Adrenal gland (tissue), 19 donors: ENCODE results near the gene DDR1. TPM values are rescaled to one million over a fixed set of nuclear protein-coding genes. Genes with fewer than 3 reads are reported as not detected.

ENCODE experiments used
- DNase-seq, 7 donors: peaks; one replicate each; pipeline ENCODE4 v3.0.0-alpha.2; 2019 to 2020
- H3K27ac ChIP-seq, 5 donors: fragments of 200-600 bp; sonication (generic) in 4 of 5; 1 replicate in 3 of 5; 2 replicates in 2 of 5; pipeline versions ENCODE4 v1.5.1 to v1.8.0; 2016 to 2020; ENCODE audit warnings: mild to moderate bottlenecking in 1 of 5
- H3K27me3 ChIP-seq: fragments of 200-600 bp; 2 replicates; pipeline ENCODE4 v1.8.0; 2021
- H3K36me3 ChIP-seq, 2 donors: fragments of 200-600 bp; replicated peaks in 1 of 2; 1 replicate in 1 of 2; 2 replicates in 1 of 2; pipeline versions ENCODE4 v1.5.1 to v1.8.0; 2018 to 2022
- H3K4me1 ChIP-seq, 2 donors: fragments of 200-600 bp; replicated peaks in 1 of 2; 1 replicate in 1 of 2; 2 replicates in 1 of 2; pipeline versions ENCODE4 v1.5.1 to v1.8.0; 2018 to 2021
- H3K4me3 ChIP-seq, 4 donors: fragments of 200-600 bp; sonication (generic) in 3 of 4; one replicate each; pipeline ENCODE4 v1.5.1; 2016 to 2018
- H3K9me3 ChIP-seq, 3 donors: fragments of 200-600 bp; sonication (generic) in 1 of 3; replicated peaks in 1 of 3; 1 replicate in 2 of 3; 2 replicates in 1 of 3; pipeline versions ENCODE4 v1.5.1 to v1.8.0; 2016 to 2021
- CTCF ChIP-seq, 6 experiments: fragments of 450-650 bp in 4 of 6; fragments of 200-600 bp in 2 of 6; sonication (generic) in 1 of 6; IDR thresholded peaks; 1 replicate in 5 of 6; 2 replicates in 1 of 6; pipeline versions ENCODE4 v1.5.1 to v1.8.0; 2016 to 2021; ENCODE audit warnings: antibody characterized with exemption in 6 of 6, mild to moderate bottlenecking in 2 of 6, moderate library complexity in 1 of 6
- POLR2A ChIP-seq, 2 donors: fragments of 450-650 bp; IDR thresholded peaks; one replicate each; pipeline ENCODE4 v1.6.1; 2017; ENCODE audit warnings: antibody characterized with exemption in 2 of 2, mild to moderate bottlenecking in 2 of 2, moderate library complexity in 1 of 2
- WGBS, 4 donors: extraction: QIAGEN DNeasy Blood & Tissue Kit in 2 of 4; methylation state at CpG; one replicate each; pipeline versions ENCODE4 v1.1.5 to v1.1.7; 2013 to 2017; 5-methylcytosine and 5-hydroxymethylcytosine counted together
- intact Hi-C, 2 donors: fragments of 100-400 bp; cut with DNase I; formaldehyde crosslinking; loops; one replicate each; pipeline versions ENCODE4 v1.14.1 to v1.15.0; 2022 to 2023
- long read RNA-seq, 10 donors: library from polyadenylated mRNA in 3 of 10; unstranded in 2 of 10; stranded (forward) in 1 of 10; transcript quantifications; one replicate each; pipeline ENCODE4 v2.0.0 and lab custom pipeline, GENCODE V29; 2021 to 2026
- polyA plus RNA-seq, 3 donors: library from polyadenylated mRNA; stranded (reverse); fragments of 200-250 nt in 2 of 3; fragments of 350-450 nt in 1 of 3; fragmentation: Illumina TruSeq in 1 of 3; extraction: RNeasy Lipid Tissue Mini Kit (QIAGEN cat#74804) in 1 of 3; gene quantifications; one replicate each; pipeline ENCODE4 v1.2.3, GENCODE V29; 2013 to 2014
- total RNA-seq, 9 donors: library from RNA; depleted of rRNA in 4 of 9; stranded (reverse); fragments of >200 nt in 4 of 9; fragments of 120-200 nt in 1 of 9; fragmentation: NEBNext Ultra II Directional in 1 of 9; extraction: Animal tissue kit (Norgen Biotek cat#: 25700) in 1 of 9; gene quantifications; one replicate each; pipeline versions ENCODE4 v1.1.0 to v1.2.4, GENCODE V29; 2013 to 2023
- donor health status: healthy with polysubstance abuse.
- donor health status: Bipolar disorder and iron deficiency.
- donor health status: DM: yes; HTN: yes; CAD: no.
- donor health status: DM: no; HTN: no; CAD: no.
- donor health status: DM: no; HTN: no; CAD: no.
- donor health status: DM: yes; HTN: yes; CAD: no.

The DDR1 gene
- total RNA-seq, result 100 to 1,000 TPM in 4 of 9 donors, 10 to 100 TPM in 5; 33.5 to 239 (median 81.2) TPM
- 10 to 100 TPM; 18.0 to 53.3 (median 50.5) TPM for polyA plus RNA-seq
- long read RNA-seq, donor 1, partial matches to known transcripts, result 14 of 16 reads
- long read RNA-seq, donor 1, other reads (novel, unspliced or antisense), result 0 of 16 reads
- long read RNA-seq, donor 2, partial matches to known transcripts, result 14 of 16 reads
- long read RNA-seq, donor 2, other reads (novel, unspliced or antisense), result 0 of 16 reads
- long read RNA-seq, donor 3, result 0 reads
- long read RNA-seq, donor 4, partial matches to known transcripts, result 13 of 14 reads
- long read RNA-seq, donor 4, other reads (novel, unspliced or antisense), result 1 of 14 reads
- long read RNA-seq, donor 5, transcript DDR1-232 (17 exons, 3,588 nt), result minor isoform, 14 of 292 reads
- long read RNA-seq, donor 5, transcript DDR1-225 (18 exons, 3,894 nt), result major isoform, 54 of 292 reads
- long read RNA-seq, donor 5, transcript DDR1-239 (19 exons, 3,857 nt), result minor isoform, 10 of 292 reads
- long read RNA-seq, donor 5, partial matches to known transcripts, result 130 of 292 reads
- long read RNA-seq, donor 5, other reads (novel, unspliced or antisense), result 82 of 292 reads
- long read RNA-seq, donor 6, partial matches to known transcripts, result 4 of 5 reads
- long read RNA-seq, donor 6, other reads (novel, unspliced or antisense), result 1 of 5 reads
- long read RNA-seq, donor 7, result 0 reads
- long read RNA-seq, donor 8, partial matches to known transcripts, result 8 of 10 reads
- long read RNA-seq, donor 8, other reads (novel, unspliced or antisense), result 0 of 10 reads
- long read RNA-seq, donor 9, result 0 reads
- long read RNA-seq, donor 10, partial matches to known transcripts, result 9 of 10 reads
- long read RNA-seq, donor 10, other reads (novel, unspliced or antisense), result 0 of 10 reads

- no peaks in the 10 kb centered on the region for H3K27me3 ChIP-seq
- H3K4me3 ChIP-seq, result peak within 1 kb of the TSS; percentile 41 to 93 (median 62)
- H3K4me1 ChIP-seq, result peaks cover 26 to 47% of the 10 kb centered on the region in 2 donors
- intact Hi-C loops, result loop anchor here in 1 of 2 donors (10.0 kb wide), 1 partner anchor 139 kb away; the partner anchor contains the start of genes FLOT1 and IER3
- peak; percentile 75 to 83 (median 80) for DNase-seq
- H3K27ac ChIP-seq, result peak within 1 kb of the TSS in 4 of 5 donors; percentile 33 to 88 (median 68)
- no peak for TF ChIP-seq CTCF (IDR thresholded peaks at IDR 0.05)
- TF ChIP-seq POLR2A (IDR thresholded peaks at IDR 0.05), result no peak
- 11 to 40% (median 23%) methylated on average over 10 to 55 of the region's 62 CpGs for WGBS, 4 donors
- no peaks in the 10 kb centered on the region for H3K9me3 ChIP-seq
- H3K36me3 ChIP-seq, result peaks cover 0 to under 1% of the 10 kb centered on the region in 2 donors
Observed at GRCh38 chr6:30883685-30884520, at the start of gene DDR1. Gene DDR1 (plus strand): TSS chr6:30884519. CDS start chr6:30888730, 4,211 bp downstream.

- Histone ChIP-seq H3K4me3 (no peak overlapping the region), H3K36me3 (no peaks in the 10 kb centered on the region), H3K4me1 (no peaks in the 10 kb centered on the region), H3K27ac (no peak overlapping the region), H3K27me3 (no peaks in the 10 kb centered on the region), H3K9me3 (no peaks in the 10 kb centered on the region)
- no peak for DNase-seq
- intact Hi-C loops, result no loop called here
- no peak for TF ChIP-seq CTCF (IDR thresholded peaks at IDR 0.05)
- TF ChIP-seq POLR2A (IDR thresholded peaks at IDR 0.05), result no peak
- 79 to 84% (median 82%) methylated on average over 3 to 4 of the region's 4 CpGs for WGBS, 4 donors
Observed at GRCh38 chr6:30834646-30835045, 49.7 kb upstream of the DDR1 start.

- no peak overlapping the region for H3K4me3 ChIP-seq
- H3K27me3 ChIP-seq, result no peaks in the 10 kb centered on the region
- no peak overlapping the region for H3K27ac ChIP-seq
- H3K36me3 ChIP-seq, result no peaks in the 10 kb centered on the region
- intact Hi-C loops, result no loop called here
- no peaks in the 10 kb centered on the region for H3K9me3 ChIP-seq
- 84 to 93% (median 89%) methylated on average over 3 of the region's 3 CpGs for WGBS, 4 donors
- no peaks in the 10 kb centered on the region for H3K4me1 ChIP-seq
- TF ChIP-seq CTCF (IDR thresholded peaks at IDR 0.05) (no peak), POLR2A (IDR thresholded peaks at IDR 0.05) (no peak)
- no peak for DNase-seq
Observed at GRCh38 chr6:30835576-30835975, 48.7 kb upstream of the DDR1 start.
